Skeletal muscle satellite cell (primary cell): ENCODE measurements around the gene TMED4.
"Not testable (repeated sequence)": the region's sequence is repeated elsewhere in the genome, so short reads cannot be mapped to it uniquely, and the experiment has no call there.

Experiments used
- H3K27me3 ChIP-seq: 2 replicates; pipeline ENCODE4 v1.7.0; 2013; ENCODE audit warnings: low read length; ENCODE audit not compliant: control insufficient read depth, insufficient read depth
- H3K36me3 ChIP-seq: 2 replicates; pipeline ENCODE4 v1.7.0; 2013; ENCODE audit warnings: mild to moderate bottlenecking, control low read depth, low read length; ENCODE audit not compliant: insufficient read depth
- H3K4me1 ChIP-seq: 2 replicates; pipeline ENCODE4 v1.7.0; 2013; ENCODE audit warnings: low read length; ENCODE audit not compliant: control insufficient read depth, insufficient read depth
- H3K4me2 ChIP-seq: 2 replicates; pipeline ENCODE4 v1.7.0; 2013; ENCODE audit warnings: mild to moderate bottlenecking, low read length
- H3K4me3 ChIP-seq: 2 replicates; pipeline ENCODE4 v1.7.0; 2013; ENCODE audit warnings: low read length
- H3K9ac ChIP-seq: 2 replicates; pipeline ENCODE4 v1.7.0; 2013; ENCODE audit warnings: mild to moderate bottlenecking, low read depth, low read length, moderate library complexity
- H3K9me3 ChIP-seq: replicated peaks from 2 replicates; pipeline ENCODE4 v1.7.0; 2013; ENCODE audit warnings: mild to moderate bottlenecking, control low read depth, low read length

Gene TMED4

DNA sequence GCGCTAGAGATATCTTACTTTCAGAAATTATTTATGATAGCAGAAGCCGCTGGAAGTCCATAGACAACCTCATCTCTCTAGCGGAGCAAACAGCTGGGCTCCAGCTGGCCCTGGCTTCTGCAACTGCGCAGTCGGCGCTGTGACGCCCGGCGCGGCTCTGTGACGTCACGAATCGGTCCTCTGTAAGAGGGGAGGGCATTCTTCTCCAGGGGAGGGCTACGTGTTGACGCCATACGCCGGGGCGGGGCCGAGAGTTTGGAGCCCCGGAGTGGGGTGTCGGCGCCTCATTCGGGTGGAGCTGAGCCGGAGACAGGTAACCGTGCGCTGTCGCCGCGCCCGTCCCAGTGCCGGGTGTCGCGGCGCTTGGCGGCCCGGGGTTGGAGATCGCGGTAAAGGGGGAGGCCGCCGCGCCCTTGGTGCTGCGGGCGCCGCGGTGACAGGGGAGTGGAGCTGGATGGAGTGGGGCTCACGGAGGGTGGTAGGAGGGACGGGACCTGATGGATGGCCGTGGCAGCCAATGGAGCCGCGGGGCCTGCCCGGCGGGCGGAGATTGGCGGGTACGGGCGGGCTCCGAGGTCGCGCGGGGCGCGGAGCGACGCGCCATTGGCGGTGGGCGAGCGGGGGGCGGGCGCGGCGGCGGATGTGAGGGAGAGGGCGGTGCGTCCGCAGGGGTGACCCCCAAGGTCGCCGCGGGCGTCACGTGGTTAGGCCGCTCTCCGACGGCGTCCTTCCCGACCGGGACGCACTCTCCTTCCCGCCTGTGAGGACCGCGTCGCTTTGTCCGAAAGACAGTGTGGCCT lies 24.5 kb upstream of the TMED4 start, which contains the start of gene OGDH:
Gene OGDH (plus strand): TSS at position 287 of the 800 bp plus-strand sequence. CDS start 17,717 bp downstream, outside the sequence.
- H3K36me3 ChIP-seq, result no peaks in the 10 kb centered on the region
- H3K4me1 ChIP-seq, result peaks cover 11% of the 10 kb centered on the region
- peak within 1 kb of the TSS; percentile 94 for H3K4me2 ChIP-seq
- H3K27me3 ChIP-seq, result no peaks in the 10 kb centered on the region
- H3K9me3 ChIP-seq, result no peaks in the 10 kb centered on the region
- peak within 1 kb of the TSS; percentile 91 for H3K9ac ChIP-seq
- H3K4me3 ChIP-seq, result peak within 1 kb of the TSS; percentile 98

DNA sequence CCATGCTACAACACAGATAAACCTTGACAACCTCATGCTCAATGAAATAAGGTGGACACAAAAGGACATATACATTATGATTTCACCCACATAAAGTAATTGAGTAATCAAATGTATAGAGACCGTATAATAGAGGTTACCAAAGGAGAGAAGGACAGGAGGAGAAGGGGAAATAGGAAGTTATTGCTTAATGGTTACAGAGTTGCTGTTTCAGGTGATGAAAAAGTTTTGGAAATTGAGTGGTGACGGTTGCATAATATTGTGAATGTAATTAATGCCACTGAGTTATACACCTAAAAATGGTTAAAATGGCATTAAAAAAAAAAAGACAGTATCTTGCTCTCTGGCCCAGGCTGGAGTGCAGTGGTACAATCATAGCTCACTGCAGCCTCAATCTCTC lies 22.9 kb upstream of the TMED4 start:
- Histone ChIP-seq H3K4me2 (no peak overlapping the region), H3K9me3 (no peaks in the 10 kb centered on the region), H3K9ac (no peak overlapping the region), H3K36me3 (no peaks in the 10 kb centered on the region), H3K4me1 (peaks cover 11% of the 10 kb centered on the region), H3K4me3 (no peak overlapping the region), H3K27me3 (peaks cover 10% of the 10 kb centered on the region)

DNA sequence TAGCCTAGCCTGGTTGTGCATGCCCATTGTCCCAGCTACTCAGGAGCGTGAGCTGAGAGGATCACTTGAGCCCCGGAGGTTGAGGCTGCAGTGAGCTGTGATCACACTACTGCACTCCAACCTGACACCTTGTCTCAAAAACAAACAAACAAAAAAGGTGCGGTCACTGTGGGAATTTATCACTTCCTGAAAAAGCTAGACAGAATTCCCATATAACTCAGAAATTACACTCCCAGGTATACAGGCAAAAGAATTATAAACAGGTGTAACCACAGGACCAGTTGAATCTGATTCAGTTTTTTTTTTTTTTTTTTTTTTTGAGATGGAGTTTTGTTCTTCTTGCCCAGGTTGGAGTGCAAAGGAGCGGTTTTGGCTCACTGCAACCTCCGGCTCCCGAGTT lies 21.2 kb upstream of the TMED4 start:
- Histone ChIP-seq H3K9me3 (no peaks in the 10 kb centered on the region), H3K4me2 (no peak overlapping the region), H3K27me3 (peaks cover 12% of the 10 kb centered on the region), H3K4me1 (peaks cover 4% of the 10 kb centered on the region), H3K36me3 (no peaks in the 10 kb centered on the region), H3K4me3 (no peak overlapping the region), H3K9ac (no peak overlapping the region)

DNA sequence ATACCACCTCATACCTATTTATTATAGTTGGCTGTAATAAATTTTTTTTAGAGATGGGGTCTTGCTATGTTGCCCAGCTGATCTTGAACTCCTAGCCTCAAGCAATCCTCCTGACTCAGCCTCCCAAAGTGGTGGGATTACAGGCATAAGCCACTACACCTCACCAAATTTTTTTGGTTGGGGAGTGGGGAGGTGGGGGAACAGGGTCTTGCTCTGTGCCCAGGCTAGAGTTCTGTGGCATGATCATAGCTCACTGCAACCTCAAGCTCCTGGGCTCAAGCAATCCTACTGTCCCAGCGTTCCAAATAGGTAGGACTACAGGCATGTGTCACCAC lies 20.5 kb upstream of the TMED4 start:
- Histone ChIP-seq H3K9ac (no peak overlapping the region), H3K4me3 (no peak overlapping the region), H3K27me3 (peaks cover 12% of the 10 kb centered on the region), H3K9me3 (no peaks in the 10 kb centered on the region), H3K4me2 (no peak overlapping the region), H3K36me3 (no peaks in the 10 kb centered on the region), H3K4me1 (peaks cover 4% of the 10 kb centered on the region)

DNA sequence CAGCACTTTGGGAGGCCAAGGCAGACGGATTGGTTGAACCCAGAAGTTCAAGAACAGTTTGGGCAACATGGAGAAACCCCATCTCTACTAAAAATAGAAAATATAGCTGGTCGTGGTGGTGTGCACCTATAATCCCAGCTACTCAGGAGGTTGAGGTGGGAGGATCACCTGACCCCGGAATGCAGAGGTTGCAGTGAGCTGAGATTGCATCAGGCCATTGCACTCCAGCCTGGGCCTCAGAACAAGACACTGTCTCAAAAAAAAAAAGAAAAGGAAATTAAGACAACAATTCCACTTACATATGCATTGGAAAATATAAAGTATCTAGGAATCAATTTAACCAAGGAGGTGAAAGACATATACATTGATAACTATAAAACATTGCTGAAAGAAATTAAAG lies 17.2 kb upstream of the TMED4 start:
- Histone ChIP-seq H3K4me2 (no peak overlapping the region), H3K27me3 (peaks cover 12% of the 10 kb centered on the region), H3K4me1 (no peaks in the 10 kb centered on the region), H3K9me3 (no peaks in the 10 kb centered on the region), H3K36me3 (no peaks in the 10 kb centered on the region), H3K9ac (no peak overlapping the region), H3K4me3 (no peak overlapping the region)

DNA sequence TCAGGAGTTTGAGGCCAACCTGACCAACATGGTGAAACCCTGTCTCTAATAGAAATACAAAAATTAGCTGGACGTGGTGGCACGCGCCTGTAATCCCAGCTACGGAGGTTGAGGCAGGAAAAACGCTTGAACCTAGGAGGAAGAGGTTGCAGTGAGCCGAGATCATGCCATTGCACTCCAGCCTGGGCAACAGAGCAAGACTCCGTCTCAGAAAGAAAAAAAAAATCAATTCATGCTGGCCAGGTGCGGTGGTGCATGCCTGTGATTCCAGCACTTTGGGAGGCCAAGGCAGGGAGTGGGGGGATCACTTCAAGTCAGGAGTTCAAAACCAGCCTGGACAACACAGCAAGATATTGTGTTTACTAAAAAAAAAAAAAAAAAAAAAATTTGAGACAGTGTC lies 15.2 kb upstream of the TMED4 start:
- not testable (repeated sequence) for H3K4me2 ChIP-seq, H3K9me3 ChIP-seq, H3K4me3 ChIP-seq, H3K4me1 ChIP-seq, H3K9ac ChIP-seq, H3K36me3 ChIP-seq
- peaks cover 12% of the 10 kb centered on the region for H3K27me3 ChIP-seq

DNA sequence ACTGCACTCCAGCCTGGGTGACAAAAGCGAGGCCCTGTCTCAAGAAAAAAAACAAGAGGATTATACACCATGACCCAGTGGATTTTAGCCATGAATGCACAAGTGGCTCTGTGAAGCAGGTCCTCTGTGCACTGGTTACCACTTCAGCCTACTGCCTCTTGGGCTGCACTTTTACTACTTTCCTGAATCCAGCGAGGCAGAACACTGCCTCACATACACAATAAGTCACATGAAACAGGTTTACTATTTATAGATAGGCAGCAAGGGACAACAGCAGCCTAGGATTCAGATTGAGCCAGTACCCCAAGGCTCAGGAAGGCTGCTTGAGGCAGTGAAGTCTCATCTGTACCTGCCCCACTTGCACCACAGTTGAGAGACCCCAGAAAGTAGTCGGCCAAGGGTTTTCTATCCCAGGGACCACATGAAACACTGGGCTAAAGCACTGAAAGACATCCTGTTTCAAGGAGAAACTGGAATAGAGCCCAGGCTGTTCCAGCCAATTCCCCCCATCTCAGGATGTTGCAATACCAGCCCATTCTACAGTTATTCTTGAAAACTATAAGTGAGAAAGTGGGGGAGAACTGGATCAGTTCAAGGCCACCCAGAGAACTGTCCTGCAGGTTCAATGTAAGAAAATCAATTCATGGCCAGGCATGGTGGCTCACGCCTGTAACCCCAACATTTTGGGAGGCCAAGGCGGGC lies 14.1 kb upstream of the TMED4 start:
- H3K36me3 ChIP-seq, result no peaks in the 10 kb centered on the region

DNA sequence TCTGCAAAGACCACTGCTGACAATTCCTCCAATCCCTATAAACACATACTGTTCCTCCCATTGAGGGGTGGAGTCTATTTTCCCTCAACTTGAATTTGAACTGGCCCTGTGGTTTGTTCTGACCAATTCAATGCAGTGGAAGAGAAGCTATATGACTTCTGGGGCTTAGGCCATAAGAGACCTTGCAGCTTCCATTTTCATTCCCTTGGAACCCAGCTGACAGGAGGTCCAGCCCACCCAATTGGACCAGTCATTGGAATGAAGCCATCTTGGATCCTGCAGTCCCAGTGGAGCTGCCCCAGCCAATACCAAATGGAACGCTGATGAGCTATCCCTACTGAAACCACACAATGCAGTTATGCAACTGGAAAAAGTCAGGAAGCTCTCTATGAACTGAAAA lies 8.9 kb upstream of the TMED4 start:
- H3K27me3 ChIP-seq, result no peaks in the 10 kb centered on the region
- no peaks in the 10 kb centered on the region for H3K4me1 ChIP-seq
- H3K9ac ChIP-seq, result no peak overlapping the region
- H3K36me3 ChIP-seq, result no peaks in the 10 kb centered on the region
- H3K9me3 ChIP-seq, result no peaks in the 10 kb centered on the region
- H3K4me2 ChIP-seq, result no peak overlapping the region
- no peak overlapping the region for H3K4me3 ChIP-seq

More for the DNA sequence above, 14.1 kb upstream of the TMED4 start:
- Histone ChIP-seq H3K27me3 (peaks cover 8% of the 10 kb centered on the region), H3K4me1 (no peaks in the 10 kb centered on the region), H3K9me3 (no peaks in the 10 kb centered on the region), H3K4me2 (no peak overlapping the region), H3K4me3 (no peak overlapping the region), H3K9ac (no peak overlapping the region)

DNA sequence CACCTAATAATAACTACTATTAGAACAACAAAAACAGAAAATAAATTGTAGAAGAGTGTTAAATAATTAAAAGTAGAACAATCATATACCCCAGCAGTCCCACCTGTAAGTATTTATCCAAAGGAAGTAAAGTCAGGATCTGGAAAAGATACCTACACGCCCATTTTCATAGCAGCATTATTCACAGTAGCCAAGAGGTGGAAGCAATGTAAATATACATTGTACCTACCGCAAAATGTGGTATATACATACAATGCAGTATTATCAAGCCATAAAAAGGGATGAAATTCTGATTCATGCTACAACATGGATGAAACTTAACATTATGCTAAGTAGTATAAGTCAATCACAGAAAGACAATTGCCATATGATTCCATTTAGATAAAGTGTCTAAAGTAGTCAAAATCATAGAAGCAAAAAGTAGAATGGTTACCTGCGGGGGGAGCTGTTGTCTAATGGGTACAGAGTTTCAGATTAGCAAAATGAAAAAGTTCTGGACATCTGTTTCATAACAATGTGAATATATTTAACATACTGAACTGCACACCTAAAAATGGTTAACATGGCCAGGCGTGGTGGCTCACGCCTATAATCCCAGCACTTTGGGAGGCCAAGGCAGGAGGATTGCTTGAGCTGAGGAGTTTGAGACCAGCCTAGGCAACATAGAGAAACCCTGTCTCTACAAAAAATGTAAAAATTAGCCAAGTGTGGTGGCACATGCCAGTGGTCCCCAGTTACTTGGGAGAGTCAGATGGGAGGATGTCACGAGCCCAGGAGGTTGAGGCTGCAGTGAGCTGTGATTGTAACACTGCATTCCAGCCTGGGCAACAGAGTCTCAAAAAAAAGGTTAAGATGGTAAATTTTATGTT lies 6.0 kb upstream of the TMED4 start:
- Histone ChIP-seq H3K36me3 (no peaks in the 10 kb centered on the region), H3K4me3 (no peak overlapping the region), H3K4me2 (no peak overlapping the region), H3K27me3 (no peaks in the 10 kb centered on the region), H3K9ac (no peak overlapping the region), H3K4me1 (peaks cover 1% of the 10 kb centered on the region), H3K9me3 (no peaks in the 10 kb centered on the region)

DNA sequence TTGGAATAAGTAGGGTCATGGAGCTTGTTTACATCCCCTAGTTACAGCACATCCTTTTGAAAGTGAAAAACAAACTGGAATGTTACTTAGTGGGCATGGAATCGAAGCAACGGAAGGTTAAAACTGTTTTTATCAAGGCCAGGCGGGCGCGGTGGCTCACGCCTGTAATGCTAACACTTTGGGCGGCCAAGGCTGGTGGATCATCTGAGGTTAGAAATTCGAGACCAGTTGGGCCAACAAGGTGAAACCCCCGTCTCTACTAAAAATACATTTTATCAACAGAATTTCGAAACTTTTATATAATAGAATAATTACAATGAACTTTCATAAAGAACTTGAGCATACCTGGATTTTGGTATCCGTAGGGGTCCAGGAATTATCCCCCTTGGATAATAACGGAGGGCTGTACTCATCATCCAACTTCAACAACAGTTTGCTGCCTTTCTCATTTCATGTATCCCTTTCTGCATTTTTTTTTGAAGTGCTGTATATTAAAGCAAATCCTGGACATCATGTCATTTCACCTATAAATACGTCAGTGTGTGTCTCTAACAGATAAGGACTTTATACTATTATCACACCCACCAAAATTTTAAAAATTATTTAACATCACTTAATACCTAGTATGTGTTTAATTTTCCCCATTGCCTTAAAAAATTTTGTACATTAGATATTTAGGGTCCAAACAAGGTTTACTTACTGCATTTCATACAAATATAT lies 1.3 kb upstream of the TMED4 start:
- H3K27me3 ChIP-seq, result no peaks in the 10 kb centered on the region
- H3K36me3 ChIP-seq, result peaks cover 19% of the 10 kb centered on the region
- peak overlapping the region; percentile 96 for H3K4me2 ChIP-seq
- peak overlapping the region; percentile 88 for H3K4me3 ChIP-seq
- peaks cover 11% of the 10 kb centered on the region for H3K4me1 ChIP-seq
- H3K9ac ChIP-seq, result peak overlapping the region; percentile 94
- H3K9me3 ChIP-seq, result no peaks in the 10 kb centered on the region
